ENCODE data around the gene PARD3B. TPM values are rescaled to one million over a fixed set of nuclear protein-coding genes. Genes with fewer than 3 reads are reported as not detected.

Gene PARD3B
- total RNA-seq, 2 experiments from 2014 or later: 0.06 to 0.23 TPM

- POLR2A ChIA-PET: no interaction called here
- CTCF ChIA-PET: no interaction called here
Measured at GRCh38 chr2:205343103-205343502, 797.8 kb downstream of the PARD3B start.

GRCh38 chr2:205346649-205347048 is 801.4 kb downstream of the PARD3B start:
- POLR2A ChIA-PET: no interaction called here
- CTCF ChIA-PET: no interaction called here

GRCh38 chr2:205347899-205348298 is 802.6 kb downstream of the PARD3B start:
- ChIA-PET CTCF (no interaction called here), POLR2A (no interaction called here)

GRCh38 chr2:205352094-205352493 is 806.8 kb downstream of the PARD3B start:
- POLR2A ChIA-PET: no interaction called here
- CTCF ChIA-PET: no interaction called here

DNA sequence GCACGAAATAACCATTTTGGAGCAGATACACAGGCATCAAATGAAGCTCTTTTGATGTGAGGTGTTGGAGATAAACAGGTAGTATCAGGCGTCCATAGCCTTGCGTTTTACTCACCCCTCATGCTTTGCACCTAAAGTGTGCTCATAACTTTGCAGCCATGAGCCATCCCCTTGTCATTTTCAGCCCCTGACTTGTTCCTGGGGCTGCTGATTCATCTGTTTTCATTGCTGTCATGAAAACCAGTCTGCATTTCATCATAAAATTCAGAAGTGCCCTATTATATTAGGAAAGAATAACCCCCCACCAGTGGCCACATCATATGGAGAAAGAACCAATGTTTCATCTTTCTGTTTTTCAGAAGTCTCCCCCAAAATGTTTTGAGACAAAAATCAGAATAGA is 807.3 kb downstream of the PARD3B start:
- POLR2A ChIA-PET: no interaction called here
- CTCF ChIA-PET: no interaction called here

- CTCF ChIA-PET: no interaction called here
- POLR2A ChIA-PET: no interaction called here
Measured at GRCh38 chr2:205357732-205358131, 812.5 kb downstream of the PARD3B start.

- ChIA-PET CTCF (no interaction called here), POLR2A (no interaction called here)
Measured at GRCh38 chr2:205358351-205358815, 813.1 kb downstream of the PARD3B start.

DNA sequence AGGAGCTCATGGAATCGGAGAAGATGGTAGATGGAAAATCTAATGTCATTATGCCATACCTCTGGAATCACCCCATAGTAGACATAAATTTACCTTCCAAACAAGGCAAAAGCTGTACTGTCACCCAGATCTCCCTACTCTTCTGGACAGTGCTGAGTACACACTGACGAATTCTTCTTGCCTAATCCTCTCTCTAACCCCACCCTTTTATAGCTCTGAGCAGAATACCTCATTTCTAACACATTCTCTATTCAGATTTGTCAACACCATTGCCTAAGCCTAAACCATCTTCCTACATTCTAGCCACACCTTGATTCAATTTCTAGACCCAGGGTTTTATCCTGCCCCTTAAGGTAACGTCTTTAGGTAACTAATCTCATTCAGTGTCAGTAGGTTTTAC is 816.0 kb downstream of the PARD3B start:
- POLR2A ChIA-PET: no interaction called here
- CTCF ChIA-PET: no interaction called here

- CTCF ChIA-PET: no interaction called here
- POLR2A ChIA-PET: no interaction called here
Measured at GRCh38 chr2:205361970-205362369, 816.7 kb downstream of the PARD3B start.

DNA sequence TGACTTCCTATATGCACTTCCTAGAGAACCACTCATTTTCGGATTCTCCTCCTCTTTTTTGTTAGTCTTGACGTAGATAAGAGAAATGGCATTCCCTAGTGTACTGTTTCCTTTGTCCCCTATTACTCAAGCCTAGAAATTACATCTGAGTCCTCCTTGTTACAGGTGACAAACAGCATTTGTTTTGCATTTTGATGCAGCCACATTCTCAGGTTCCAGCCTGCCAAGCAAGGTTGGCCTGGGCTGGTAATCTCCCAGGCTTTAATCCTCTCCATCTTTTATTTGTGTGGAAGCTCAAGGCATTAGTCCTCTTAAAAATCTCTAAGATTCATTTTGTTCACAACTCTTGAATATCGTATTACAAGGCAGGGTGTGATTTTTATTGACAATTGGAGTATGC is 819.0 kb downstream of the PARD3B start:
- POLR2A ChIA-PET: no interaction called here
- CTCF ChIA-PET: no interaction called here

DNA sequence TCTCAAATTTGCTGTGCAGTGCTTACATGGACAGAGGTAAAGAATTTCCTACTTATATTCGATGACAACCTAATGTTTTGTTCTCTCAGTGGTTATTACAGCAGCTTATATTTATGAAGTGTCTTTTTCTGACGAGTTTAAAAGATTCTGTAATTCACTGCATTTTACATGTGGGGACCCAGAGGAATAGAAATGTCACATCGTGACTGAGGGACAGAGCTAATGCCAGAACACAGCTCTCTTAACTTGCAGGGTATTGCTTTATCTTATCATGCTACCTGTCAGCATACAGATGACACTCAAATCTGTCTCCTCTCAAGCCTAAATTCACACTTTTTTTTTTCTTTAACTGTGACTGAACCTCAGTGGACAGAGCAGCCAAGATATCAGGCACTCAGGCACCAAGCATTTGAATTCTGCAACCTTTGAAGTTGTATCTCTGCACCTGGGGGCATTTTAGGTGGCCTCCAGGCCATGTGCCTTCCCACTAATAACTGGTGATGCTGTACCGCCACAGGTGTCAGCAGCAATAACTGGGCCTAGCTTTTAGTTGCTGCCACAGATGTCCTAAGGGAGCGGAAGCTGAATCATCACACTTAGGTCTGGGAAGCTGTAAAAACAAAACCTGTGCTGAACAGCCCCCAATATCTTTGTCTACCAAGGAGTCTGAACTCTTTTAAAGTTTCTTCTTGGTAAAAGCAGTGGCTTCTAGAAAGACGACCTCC is 821.2 kb downstream of the PARD3B start:
- ChIA-PET CTCF (no interaction called here), POLR2A (no interaction called here)

DNA sequence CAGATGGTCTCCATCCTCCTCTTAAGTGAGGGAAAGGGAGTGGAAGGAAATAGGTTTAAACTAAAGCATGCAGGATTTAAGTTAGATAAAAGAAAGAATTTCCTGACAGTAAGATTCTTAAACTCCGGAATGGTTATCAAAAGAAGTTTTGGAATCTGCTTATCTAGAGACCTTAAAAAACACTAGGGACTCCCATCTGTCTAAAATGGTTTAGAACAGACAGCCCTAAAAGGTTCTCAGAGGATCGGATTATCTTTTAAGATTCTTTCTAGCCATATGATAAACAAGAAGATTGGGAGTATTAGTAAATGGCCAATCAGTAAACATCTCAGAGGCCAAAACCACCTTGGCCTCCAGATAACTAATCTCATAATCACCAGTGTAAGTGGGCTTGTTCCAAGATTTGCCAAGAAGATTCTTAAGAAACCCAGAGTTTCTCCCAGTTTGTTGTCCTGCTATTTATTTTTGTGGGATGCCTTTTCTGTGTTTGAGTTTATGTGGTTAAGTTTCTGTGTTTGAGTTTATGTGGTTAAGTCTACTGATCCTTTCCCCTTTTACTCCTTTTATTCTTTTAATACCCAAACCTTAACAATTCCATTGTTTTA is 822.2 kb downstream of the PARD3B start:
- ChIA-PET POLR2A (no interaction called here), CTCF (no interaction called here)

- ChIA-PET CTCF (no interaction called here), POLR2A (no interaction called here)
Measured at GRCh38 chr2:205369813-205370212, 824.5 kb downstream of the PARD3B start.

DNA sequence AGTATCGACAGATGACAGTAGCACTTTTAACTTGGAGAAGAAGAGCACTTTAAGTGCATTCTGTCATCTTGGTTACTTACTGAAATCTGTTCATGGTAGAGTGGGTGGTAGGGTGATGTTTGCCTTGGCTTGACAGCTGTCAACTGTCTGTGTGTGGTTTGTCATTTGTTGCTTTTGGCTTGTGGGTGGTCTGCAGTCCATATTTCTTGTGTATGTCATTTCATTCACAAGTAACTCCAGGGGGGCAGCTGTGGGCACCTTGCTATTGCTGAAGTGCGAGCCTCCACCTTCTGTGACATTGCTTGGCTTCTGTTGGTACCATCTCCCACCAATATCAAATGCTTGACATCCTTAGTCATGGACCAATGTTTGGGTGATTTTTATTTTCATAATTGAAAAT is 825.5 kb downstream of the PARD3B start:
- ChIA-PET POLR2A (no interaction called here), CTCF (no interaction called here)

DNA sequence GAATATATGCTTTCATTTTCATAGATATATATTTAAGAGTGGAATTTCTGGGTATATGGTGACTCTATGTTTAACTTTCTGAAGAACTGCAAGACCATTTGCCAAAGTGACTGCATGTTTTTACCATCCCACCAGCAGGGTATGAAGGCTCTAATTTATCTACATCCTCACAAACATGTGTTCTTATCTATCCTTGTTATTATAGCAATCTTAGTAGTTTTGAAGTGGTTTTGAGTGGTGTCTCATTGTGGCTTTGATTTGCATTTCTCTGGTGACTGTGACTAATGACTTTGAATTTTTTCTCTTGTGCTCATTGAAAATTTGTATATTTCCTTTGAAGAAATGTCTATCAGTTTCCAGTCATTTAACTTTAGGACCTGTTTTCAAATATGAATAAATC is 826.9 kb downstream of the PARD3B start:
- ChIA-PET POLR2A (no interaction called here), CTCF (no interaction called here)

DNA sequence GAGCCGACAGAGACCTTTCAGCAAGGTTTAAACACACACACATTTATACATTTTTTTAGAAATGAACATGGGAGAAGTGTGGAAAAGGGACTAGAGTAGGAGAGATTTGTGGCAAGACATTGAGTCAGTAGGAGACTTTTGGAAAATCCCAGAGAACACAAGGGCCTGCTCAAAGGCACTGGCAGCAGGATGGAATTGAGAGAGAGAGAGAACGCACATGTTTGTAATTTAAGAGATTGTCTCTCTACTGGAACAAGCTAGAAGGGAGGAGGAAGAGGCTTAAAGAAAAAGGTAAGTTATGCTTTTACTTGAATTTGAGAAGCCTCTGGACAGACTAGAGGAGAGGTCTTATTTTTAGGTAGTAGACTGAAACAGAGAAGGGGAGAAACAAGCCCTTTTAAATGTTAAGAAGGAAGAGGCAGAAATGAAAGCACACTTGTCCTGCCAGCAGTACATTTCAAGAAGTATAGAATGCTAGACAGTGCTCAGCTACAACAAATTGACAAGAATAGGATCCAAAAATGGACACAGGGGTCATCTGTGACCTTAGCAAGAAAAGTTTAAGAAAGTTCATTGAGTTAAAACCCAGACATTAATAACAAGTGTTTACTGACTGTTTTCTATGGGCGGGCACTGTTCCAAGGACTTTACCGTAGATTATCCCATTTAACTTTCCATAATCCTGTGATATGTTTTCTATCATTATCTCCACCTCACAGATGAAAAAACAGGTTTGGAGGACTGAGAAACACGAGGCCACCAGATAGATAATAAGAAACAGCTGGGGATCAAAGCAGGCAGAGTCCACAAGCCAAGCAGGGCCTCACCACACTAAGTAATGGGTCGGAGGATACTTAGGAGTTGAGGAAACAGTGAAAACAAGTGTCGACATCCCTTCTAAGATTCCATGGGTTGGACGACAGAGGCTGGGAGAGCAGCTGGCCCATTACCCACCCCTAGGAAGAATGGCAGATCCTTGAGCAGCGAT is 830.5 kb downstream of the PARD3B start:
- CTCF ChIA-PET: no interaction called here
- POLR2A ChIA-PET: interaction anchor here (0.6 kb wide), 1 partner anchor 525 kb away, joined by 3 read pairs; no protein-coding TSS in a partner anchor

GRCh38 chr2:205377324-205377723 is 832.0 kb downstream of the PARD3B start:
- POLR2A ChIA-PET: no interaction called here
- CTCF ChIA-PET: interaction anchor here (0.8 kb wide), 1 partner anchor 10 kb away, joined by 3 read pairs; no protein-coding TSS in a partner anchor

GRCh38 chr2:205383601-205384000 is 838.3 kb downstream of the PARD3B start:
- CTCF ChIA-PET: no interaction called here
- POLR2A ChIA-PET: no interaction called here

- CTCF ChIA-PET: no interaction called here
Measured at GRCh38 chr2:205386109-205386508, 840.8 kb downstream of the PARD3B start.

DNA sequence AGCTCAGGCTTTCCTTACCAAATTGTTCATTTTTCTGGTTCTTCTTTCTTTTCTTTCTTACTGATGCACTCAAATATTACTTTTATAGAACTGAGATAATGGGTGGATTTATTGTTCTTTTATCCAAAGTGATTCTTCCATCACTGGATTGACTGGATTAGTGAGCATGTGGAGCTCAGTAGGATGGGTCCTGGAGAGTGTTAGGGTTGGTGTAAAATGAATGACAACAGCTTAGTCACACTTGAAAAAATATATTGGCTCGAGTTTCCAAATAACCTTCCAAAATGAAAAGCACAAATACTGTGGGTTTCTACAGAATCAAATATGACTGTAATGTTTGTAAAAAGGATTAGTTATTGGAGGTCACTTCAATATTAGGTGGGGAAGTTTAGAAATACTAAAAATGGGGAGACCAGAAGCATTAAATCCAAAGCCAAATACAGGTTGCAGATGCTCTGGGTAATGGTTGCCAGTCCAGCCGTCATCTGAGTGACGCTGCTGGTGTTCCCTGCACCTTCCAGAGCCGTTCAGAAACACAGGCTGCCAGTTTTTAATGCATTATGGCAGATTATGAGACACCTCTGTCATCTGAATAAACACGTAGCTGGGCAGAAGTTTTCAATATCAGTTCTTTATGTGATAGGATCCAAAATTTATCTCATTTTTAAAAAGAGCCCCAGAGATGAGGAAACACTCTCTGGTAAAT is 842.2 kb downstream of the PARD3B start:
- ChIA-PET CTCF (interaction anchor here (1.1 kb wide), 1 partner anchor 10 kb away, joined by 3 read pairs; no protein-coding TSS in a partner anchor), POLR2A (no interaction called here)

More at GRCh38 chr2:205386109-205386508, 840.8 kb downstream of the PARD3B start:
- POLR2A ChIA-PET: no interaction called here
